ENCODE results near the gene S100A12.
A peak's percentile ranks its signal among the peaks of the same experiment; 100 is the strongest.

Gene S100A12

GRCh38 chr1:153392258-153392657, 16.8 kb upstream of the S100A12 start:
- Histone ChIP-seq H3K27ac (ENCODE audit: poor library complexity, severe bottlenecking) (no peak overlapping the region), H3K4me1 (ENCODE audit: insufficient read depth, poor library complexity, severe bottlenecking) (peaks cover 17% of the 10 kb centered on the region), H3K27me3 (ENCODE audit: insufficient read depth, poor library complexity, severe bottlenecking) (no peaks in the 10 kb centered on the region), H3K9me3 (ENCODE audit: severe bottlenecking) (no peaks in the 10 kb centered on the region), H3K36me3 (ENCODE audit: low read depth) (no peaks in the 10 kb centered on the region), H3K4me3 (ENCODE audit: severe bottlenecking) (no peak overlapping the region)
- ATAC-seq (ENCODE audit: low read depth) (no peak), DNase-seq (ENCODE audit: low spot score) (no peak)
- no peak for TF ChIP-seq CTCF (IDR thresholded peaks at IDR 0.05; ENCODE audit: poor library complexity, severe bottlenecking)

GRCh38 chr1:153390938-153391710, 15.7 kb upstream of the S100A12 start, which contains the start of gene S100A8:
Gene S100A8 (minus strand): TSS chr1:153391073. CDS start chr1:153390535, 538 bp downstream.
- Histone ChIP-seq H3K4me3 (ENCODE audit: severe bottlenecking) (no peak within 1 kb of the TSS), H3K27me3 (ENCODE audit: insufficient read depth, poor library complexity, severe bottlenecking) (no peaks in the 10 kb centered on the region), H3K9me3 (ENCODE audit: severe bottlenecking) (no peaks in the 10 kb centered on the region), H3K27ac (ENCODE audit: poor library complexity, severe bottlenecking) (no peak within 1 kb of the TSS), H3K36me3 (ENCODE audit: low read depth) (no peaks in the 10 kb centered on the region), H3K4me1 (ENCODE audit: insufficient read depth, poor library complexity, severe bottlenecking) (peaks cover 25% of the 10 kb centered on the region)
- DNase-seq (ENCODE audit: low spot score) (no peak), ATAC-seq (ENCODE audit: low read depth) (peak; percentile 76)
- no peak for TF ChIP-seq CTCF (IDR thresholded peaks at IDR 0.05; ENCODE audit: poor library complexity, severe bottlenecking)

GRCh38 chr1:153389973-153390879, 14.8 kb upstream of the S100A12 start:
- no peaks in the 10 kb centered on the region for H3K27me3 ChIP-seq (ENCODE audit: insufficient read depth, poor library complexity, severe bottlenecking)
- no peak overlapping the region for H3K4me3 ChIP-seq (ENCODE audit: severe bottlenecking)
- no peak; the same call in 2 of the 3 replicates for ATAC-seq (ENCODE audit: low read depth)
- H3K36me3 ChIP-seq (ENCODE audit: low read depth): no peaks in the 10 kb centered on the region
- no peak overlapping the region for H3K27ac ChIP-seq (ENCODE audit: poor library complexity, severe bottlenecking)
- no peaks in the 10 kb centered on the region for H3K9me3 ChIP-seq (ENCODE audit: severe bottlenecking)
- TF ChIP-seq CTCF (IDR thresholded peaks at IDR 0.05; ENCODE audit: poor library complexity, severe bottlenecking): no peak
- peaks cover 27% of the 10 kb centered on the region for H3K4me1 ChIP-seq (ENCODE audit: insufficient read depth, poor library complexity, severe bottlenecking)
- DNase-seq (ENCODE audit: low spot score): no peak

GRCh38 chr1:153389401-153389800, 14.0 kb upstream of the S100A12 start:
- no peak overlapping the region for H3K4me3 ChIP-seq (ENCODE audit: severe bottlenecking)
- H3K27ac ChIP-seq (ENCODE audit: poor library complexity, severe bottlenecking): no peak overlapping the region
- ATAC-seq (ENCODE audit: low read depth): no peak
- H3K27me3 ChIP-seq (ENCODE audit: insufficient read depth, poor library complexity, severe bottlenecking): no peaks in the 10 kb centered on the region
- peaks cover 27% of the 10 kb centered on the region for H3K4me1 ChIP-seq (ENCODE audit: insufficient read depth, poor library complexity, severe bottlenecking)
- no peak for TF ChIP-seq CTCF (IDR thresholded peaks at IDR 0.05; ENCODE audit: poor library complexity, severe bottlenecking)
- no peak for DNase-seq (ENCODE audit: low spot score)
- H3K36me3 ChIP-seq (ENCODE audit: low read depth): no peaks in the 10 kb centered on the region
- H3K9me3 ChIP-seq (ENCODE audit: severe bottlenecking): no peaks in the 10 kb centered on the region

All from RWPE2 (cell line).